ENCODE results near the gene JRKL.
"Not testable (repeated sequence)": the region's sequence is repeated elsewhere in the genome, so short reads cannot be mapped to it uniquely, and the experiment has no call there.

Gene JRKL

DNA sequence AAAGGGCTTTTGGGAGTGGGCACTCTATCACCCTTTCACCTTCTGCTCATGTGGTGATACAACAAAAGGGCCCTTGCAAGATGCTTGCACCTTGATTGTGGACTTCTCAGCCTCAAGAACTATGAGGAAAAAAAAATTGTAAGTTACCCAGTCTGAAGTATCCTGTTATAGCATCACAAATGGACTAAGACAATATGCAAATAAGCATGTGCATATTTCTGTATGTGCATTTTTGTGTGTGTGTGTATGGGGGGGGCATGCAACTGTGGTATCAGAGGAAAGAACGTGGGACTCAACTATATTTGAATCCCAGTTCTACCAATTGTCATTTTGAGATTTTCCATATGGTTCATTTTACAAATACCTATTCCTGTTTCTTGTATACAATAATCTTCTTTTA is 10.9 kb downstream of the JRKL start:
- Mint-ChIP-seq H3K36me3 (ENCODE audit: low read depth) (no peaks in the 10 kb centered on the region), H3K27ac (no peak overlapping the region), H3K27me3 (ENCODE audit: low read depth, poor library complexity) (no peaks in the 10 kb centered on the region), H3K4me3 (no peak overlapping the region), H3K9me3 (peaks cover 10% of the 10 kb centered on the region), H3K4me1 (no peaks in the 10 kb centered on the region)
- TF ChIP-seq, protein P1, sequence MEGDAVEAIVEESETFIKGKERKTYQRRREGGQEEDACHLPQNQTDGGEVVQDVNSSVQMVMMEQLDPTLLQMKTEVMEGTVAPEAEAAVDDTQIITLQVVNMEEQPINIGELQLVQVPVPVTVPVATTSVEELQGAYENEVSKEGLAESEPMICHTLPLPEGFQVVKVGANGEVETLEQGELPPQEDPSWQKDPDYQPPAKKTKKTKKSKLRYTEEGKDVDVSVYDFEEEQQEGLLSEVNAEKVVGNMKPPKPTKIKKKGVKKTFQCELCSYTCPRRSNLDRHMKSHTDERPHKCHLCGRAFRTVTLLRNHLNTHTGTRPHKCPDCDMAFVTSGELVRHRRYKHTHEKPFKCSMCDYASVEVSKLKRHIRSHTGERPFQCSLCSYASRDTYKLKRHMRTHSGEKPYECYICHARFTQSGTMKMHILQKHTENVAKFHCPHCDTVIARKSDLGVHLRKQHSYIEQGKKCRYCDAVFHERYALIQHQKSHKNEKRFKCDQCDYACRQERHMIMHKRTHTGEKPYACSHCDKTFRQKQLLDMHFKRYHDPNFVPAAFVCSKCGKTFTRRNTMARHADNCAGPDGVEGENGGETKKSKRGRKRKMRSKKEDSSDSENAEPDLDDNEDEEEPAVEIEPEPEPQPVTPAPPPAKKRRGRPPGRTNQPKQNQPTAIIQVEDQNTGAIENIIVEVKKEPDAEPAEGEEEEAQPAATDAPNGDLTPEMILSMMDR (IDR thresholded peaks at IDR 0.05), result no peak
- no peak for DNase-seq

DNA sequence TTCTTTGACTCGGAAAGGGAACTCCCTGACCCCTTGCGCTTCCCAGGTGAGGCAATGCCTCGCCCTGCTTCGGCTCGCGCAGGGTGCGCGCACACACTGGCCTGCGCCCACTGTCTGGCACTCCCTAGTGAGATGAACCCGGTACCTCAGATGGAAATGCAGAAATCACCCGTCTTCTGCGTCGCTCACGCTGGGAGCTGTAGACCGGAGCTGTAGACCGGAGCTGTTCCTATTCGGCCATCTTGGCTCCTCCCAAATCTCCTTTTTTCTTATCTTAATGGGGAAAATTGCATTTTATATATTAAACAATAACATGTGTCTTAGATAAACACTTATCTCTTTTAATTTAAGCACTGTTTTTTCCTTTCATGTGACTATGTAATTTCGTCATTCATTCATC is 21.6 kb downstream of the JRKL start:
- Mint-ChIP-seq H3K36me3 (ENCODE audit: low read depth) (peaks cover 26% of the 10 kb centered on the region), H3K27ac (peak overlapping the region; percentile 51), H3K9me3 (peaks cover 49% of the 10 kb centered on the region), H3K4me3 (peak overlapping the region; percentile 81)
- not testable (repeated sequence) for DNase-seq; H3K4me1 Mint-ChIP-seq; H3K27me3 Mint-ChIP-seq (ENCODE audit: low read depth, poor library complexity)

DNA sequence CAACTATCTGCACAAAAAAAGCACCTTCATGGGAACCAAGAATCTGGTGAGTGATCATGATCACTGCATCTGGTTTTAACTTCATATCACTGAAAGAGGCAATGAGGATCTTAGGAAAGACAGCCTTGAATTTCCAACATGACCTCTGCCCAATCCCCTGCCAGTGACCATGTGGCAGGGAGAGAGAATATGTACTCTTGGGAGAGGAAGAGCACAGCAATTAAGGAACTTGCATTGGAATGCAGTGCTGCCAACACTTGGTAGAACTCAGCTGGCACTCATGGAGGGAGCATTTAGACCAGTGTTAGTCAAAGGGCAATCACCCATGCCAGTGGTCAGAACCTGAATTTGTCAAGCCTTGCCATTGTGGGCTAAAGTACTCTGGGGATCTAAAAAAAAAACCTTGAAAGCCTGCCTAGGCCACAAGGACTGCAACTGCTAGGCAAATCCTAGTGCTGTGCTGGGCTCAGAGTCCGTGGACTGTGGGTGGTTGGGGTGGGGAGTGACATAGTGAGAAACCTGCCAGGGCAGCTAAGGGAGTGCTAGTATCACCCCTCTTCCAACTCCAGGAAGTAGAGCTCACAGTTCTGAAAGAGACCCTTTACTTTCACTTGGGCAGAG is 23.1 kb downstream of the JRKL start:
- TF ChIP-seq, protein P1 (IDR thresholded peaks at IDR 0.05), result no peak
- no peak overlapping the region for H3K27ac Mint-ChIP-seq
- peaks cover 5% of the 10 kb centered on the region for H3K27me3 Mint-ChIP-seq (ENCODE audit: low read depth, poor library complexity)
- H3K9me3 Mint-ChIP-seq, result peaks cover 62% of the 10 kb centered on the region
- peaks cover 30% of the 10 kb centered on the region for H3K36me3 Mint-ChIP-seq (ENCODE audit: low read depth)
- no peak for DNase-seq
- H3K4me3 Mint-ChIP-seq, result no peak overlapping the region
- H3K4me1 Mint-ChIP-seq, result no peaks in the 10 kb centered on the region

DNA sequence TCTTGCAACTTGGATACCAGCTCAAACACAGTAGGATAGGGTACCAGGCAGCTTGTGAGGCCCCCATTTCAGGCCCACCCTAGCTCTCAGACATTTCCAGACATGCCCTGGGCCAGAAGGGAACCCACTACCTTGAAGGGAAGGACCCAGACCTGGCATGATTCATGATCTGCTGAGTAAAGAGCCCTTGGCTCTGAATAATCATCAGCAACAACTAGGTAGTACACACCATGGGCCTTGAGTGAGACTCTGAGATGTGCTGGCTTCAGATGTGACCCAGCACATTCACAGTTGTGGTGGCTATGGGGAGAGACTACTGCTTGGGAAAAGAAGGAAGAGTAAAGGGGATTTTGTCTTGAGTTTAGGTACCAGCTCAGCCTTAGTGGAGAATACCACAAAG is 23.6 kb downstream of the JRKL start:
- H3K36me3 Mint-ChIP-seq (ENCODE audit: low read depth), result peaks cover 30% of the 10 kb centered on the region
- H3K27me3 Mint-ChIP-seq (ENCODE audit: low read depth, poor library complexity), result peaks cover 5% of the 10 kb centered on the region
- no peak overlapping the region for H3K4me3 Mint-ChIP-seq
- H3K4me1 Mint-ChIP-seq, result no peaks in the 10 kb centered on the region
- no peak overlapping the region for H3K27ac Mint-ChIP-seq
- no peak for DNase-seq
- TF ChIP-seq, protein P1 (IDR thresholded peaks at IDR 0.05), result no peak
- peaks cover 67% of the 10 kb centered on the region for H3K9me3 Mint-ChIP-seq

DNA sequence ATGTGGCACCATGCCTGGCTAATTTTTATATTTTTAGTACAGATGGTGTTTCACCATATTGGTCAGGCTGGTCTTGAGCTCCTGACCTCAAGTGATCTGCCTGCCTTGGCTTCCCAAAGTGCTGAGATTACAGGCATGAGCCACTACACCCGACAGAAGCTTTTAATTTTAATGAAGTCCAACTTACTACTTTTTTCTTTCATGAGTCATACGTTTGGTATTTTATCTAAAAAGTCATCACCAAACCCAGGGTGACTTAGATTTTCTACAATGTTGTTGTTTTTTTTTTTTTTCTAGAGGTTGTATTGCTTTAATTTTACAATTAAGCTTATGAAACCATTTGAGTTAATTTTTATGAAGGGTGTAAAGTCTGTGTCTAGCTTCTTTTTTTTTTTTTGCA is 34.9 kb downstream of the JRKL start:
- Mint-ChIP-seq H3K27me3 (ENCODE audit: low read depth, poor library complexity) (no peaks in the 10 kb centered on the region), H3K9me3 (peaks cover 9% of the 10 kb centered on the region)

DNA sequence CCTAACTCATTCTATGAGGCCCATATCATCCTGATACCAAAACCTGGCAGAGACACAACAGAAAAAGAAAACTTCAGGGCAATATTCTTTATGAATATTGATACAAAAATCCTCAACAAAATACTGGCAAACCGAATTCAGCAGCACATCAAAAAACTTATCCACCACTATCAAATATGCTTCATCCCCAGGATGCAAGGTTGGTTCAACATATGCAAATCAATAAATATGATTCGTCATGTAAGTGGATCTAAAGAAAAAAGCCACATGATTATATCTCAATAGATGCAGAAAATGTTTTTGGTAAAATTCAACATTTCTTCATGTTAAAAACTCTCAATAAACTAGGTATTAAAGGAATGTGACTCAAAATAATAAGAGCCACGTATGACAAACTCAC is 40.9 kb downstream of the JRKL start:
- H3K9me3 Mint-ChIP-seq, result peaks cover 26% of the 10 kb centered on the region
- no peak for DNase-seq
- TF ChIP-seq, protein P1 (IDR thresholded peaks at IDR 0.05), result no peak
- H3K4me1 Mint-ChIP-seq, result peaks cover 11% of the 10 kb centered on the region
- H3K27ac Mint-ChIP-seq, result no peak overlapping the region
- no peaks in the 10 kb centered on the region for H3K27me3 Mint-ChIP-seq (ENCODE audit: low read depth, poor library complexity)
- no peak overlapping the region for H3K4me3 Mint-ChIP-seq
- peaks cover 9% of the 10 kb centered on the region for H3K36me3 Mint-ChIP-seq (ENCODE audit: low read depth)

More for the DNA sequence above, 34.9 kb downstream of the JRKL start:
- Mint-ChIP-seq H3K4me1 (peaks cover 11% of the 10 kb centered on the region), H3K36me3 (ENCODE audit: low read depth) (peaks cover 6% of the 10 kb centered on the region), H3K4me3 (no peak overlapping the region), H3K27ac (no peak overlapping the region)
- TF ChIP-seq, protein P1 (IDR thresholded peaks at IDR 0.05), result no peak
- DNase-seq, result no peak

DNA sequence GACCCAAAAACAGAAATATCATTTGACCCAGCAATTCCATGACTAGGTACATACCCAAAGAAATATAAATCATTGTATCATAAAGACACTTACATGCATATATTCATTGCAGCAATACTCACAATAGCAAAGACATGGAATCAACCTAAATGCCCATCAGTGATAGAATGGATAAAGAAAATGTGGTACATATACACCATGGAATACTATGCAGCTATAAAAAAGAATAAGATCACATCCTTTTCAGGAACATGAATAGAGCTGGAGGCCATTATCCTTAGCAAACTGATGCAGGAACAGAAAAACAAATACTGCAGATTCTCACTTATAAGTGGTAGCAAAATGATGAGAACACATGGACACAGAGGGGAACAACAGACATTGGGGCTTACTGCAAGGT is 42.8 kb downstream of the JRKL start:
- not testable (repeated sequence) for H3K27ac Mint-ChIP-seq; H3K27me3 Mint-ChIP-seq (ENCODE audit: low read depth, poor library complexity); H3K4me3 Mint-ChIP-seq; DNase-seq; H3K4me1 Mint-ChIP-seq; H3K36me3 Mint-ChIP-seq (ENCODE audit: low read depth)
- peaks cover 31% of the 10 kb centered on the region for H3K9me3 Mint-ChIP-seq

Data from nephron progenitor cell (in vitro differentiated cells).